Ishikawa (cell line): ENCODE results near the gene KIAA0825.

Source experiments
- CEBPB ChIP-seq: IDR thresholded peaks from 2 replicates; pipeline ENCODE4 v1.6.1; 2012
- EGR1 ChIP-seq: IDR thresholded peaks from 2 replicates; pipeline ENCODE4 v1.6.1; 2012
- EP300 ChIP-seq: IDR thresholded peaks from 2 replicates; pipeline ENCODE4 v1.6.1; 2012; ENCODE audit warnings: borderline replicate concordance
- FOXM1 ChIP-seq: IDR thresholded peaks from 2 replicates; pipeline ENCODE4 v1.6.1; 2012; ENCODE audit warnings: low read depth, borderline replicate concordance
- MAX ChIP-seq: IDR thresholded peaks from 2 replicates; pipeline ENCODE4 v1.6.1; 2012
- RAD21 ChIP-seq: IDR thresholded peaks from 2 replicates; pipeline ENCODE4 v1.6.1; 2012; ENCODE audit warnings: low read depth
- REST ChIP-seq: IDR thresholded peaks from 2 replicates; pipeline ENCODE4 v1.6.1; 2012; ENCODE audit warnings: low read depth, mild to moderate bottlenecking
- TAF1 ChIP-seq: IDR thresholded peaks from 2 replicates; pipeline ENCODE4 v1.6.1; 2012; ENCODE audit warnings: low read depth, mild to moderate bottlenecking
- TCF12 ChIP-seq: IDR thresholded peaks from 2 replicates; pipeline ENCODE4 v1.6.1; 2012; ENCODE audit warnings: low read depth
- TEAD4 ChIP-seq: IDR thresholded peaks from 2 replicates; pipeline ENCODE4 v1.6.1; 2012
- USF1 ChIP-seq: IDR thresholded peaks from 2 replicates; pipeline ENCODE4 v1.6.1; 2012
- YY1 ChIP-seq: IDR thresholded peaks from 2 replicates; pipeline ENCODE4 v1.6.1; 2012; ENCODE audit warnings: low read depth
- ZBTB7A ChIP-seq: IDR thresholded peaks from 2 replicates; pipeline ENCODE4 v1.6.1; 2012; ENCODE audit warnings: low read depth

GRCh38 chr5:94274707-94275106 lies 343.7 kb downstream of the KIAA0825 start:
- TF ChIP-seq EP300 (no peak), FOXM1 (no peak), YY1 (no peak), REST (no peak), TEAD4 (no peak), RAD21 (no peak), CEBPB (no peak), TCF12 (no peak), MAX (no peak), ZBTB7A (no peak), EGR1 (no peak), TAF1 (no peak), USF1 (no peak)
